ENCODE results near the gene GLCCI1.
"Not testable (repeated sequence)": the region's sequence is repeated elsewhere in the genome, so short reads cannot be mapped to it uniquely, and the experiment has no call there.

GLCCI1 gene

GRCh38 chr7:7989616-7990440, 21.2 kb downstream of the GLCCI1 start:
- DNase-seq (ENCODE audit: low spot score) = no peak

GRCh38 chr7:7990441-7990761, 21.8 kb downstream of the GLCCI1 start:
- DNase-seq (ENCODE audit: low spot score) = no peak

DNA sequence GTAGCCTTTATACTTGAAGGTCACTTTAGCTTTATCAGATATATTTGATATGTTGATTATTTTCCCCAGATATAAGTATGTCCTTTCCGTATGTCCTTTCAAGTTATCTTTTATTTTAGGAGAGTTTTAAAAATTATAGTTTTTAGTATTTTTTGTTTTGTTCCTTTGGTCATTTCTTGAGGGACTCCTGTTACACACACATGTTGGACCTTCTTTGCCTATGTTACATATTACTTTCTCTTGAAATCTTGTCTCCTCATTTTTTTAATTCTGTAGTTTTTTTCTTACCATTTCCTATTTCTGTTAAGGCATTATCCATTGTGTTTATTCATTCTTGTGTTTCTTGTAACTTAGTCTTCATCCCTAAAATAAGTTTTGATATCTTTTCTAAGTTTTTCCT, 23.9 kb downstream of the GLCCI1 start:
- DNase-seq (ENCODE audit: low spot score) = no peak

DNA sequence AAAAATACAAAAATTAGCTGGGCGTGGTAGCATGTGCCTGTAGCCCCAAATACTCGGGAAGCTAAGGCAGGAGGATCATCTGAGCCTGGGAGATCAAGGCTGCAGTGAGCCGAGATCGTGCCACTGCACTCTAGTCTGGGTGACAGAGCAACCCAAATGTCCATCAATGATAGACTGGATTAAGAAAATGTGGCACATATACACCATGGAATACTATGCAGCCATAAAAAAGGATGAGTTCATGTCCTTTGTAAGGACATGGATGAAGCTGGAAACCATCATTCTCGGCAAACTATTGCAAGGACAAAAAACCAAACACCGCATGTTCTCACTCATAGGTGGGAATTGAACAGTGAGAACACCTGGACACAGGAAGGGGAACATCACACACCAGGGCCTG, 26.8 kb downstream of the GLCCI1 start:
- not testable (repeated sequence) for DNase-seq (ENCODE audit: low spot score)

DNA sequence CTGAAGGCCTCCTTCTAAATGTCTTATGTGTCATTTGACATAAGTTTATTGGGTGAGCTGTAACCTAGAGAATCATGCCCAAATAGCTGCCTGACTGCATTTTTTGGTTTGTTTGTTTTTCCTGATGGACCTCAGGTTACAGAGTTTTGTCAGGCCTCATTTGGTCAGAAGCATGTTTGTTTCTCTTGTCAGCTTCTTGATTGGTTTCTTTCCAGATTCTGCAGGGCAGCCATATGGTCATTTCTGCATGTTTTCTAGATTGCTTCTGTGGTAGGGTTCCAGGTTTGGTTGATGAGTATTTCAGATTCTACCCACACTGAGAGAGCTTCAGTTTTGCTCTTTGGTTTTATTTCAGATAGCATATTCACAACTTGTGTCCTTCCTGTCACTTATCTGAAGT, 28.0 kb downstream of the GLCCI1 start:
- no peak for DNase-seq (ENCODE audit: low spot score)

DNA sequence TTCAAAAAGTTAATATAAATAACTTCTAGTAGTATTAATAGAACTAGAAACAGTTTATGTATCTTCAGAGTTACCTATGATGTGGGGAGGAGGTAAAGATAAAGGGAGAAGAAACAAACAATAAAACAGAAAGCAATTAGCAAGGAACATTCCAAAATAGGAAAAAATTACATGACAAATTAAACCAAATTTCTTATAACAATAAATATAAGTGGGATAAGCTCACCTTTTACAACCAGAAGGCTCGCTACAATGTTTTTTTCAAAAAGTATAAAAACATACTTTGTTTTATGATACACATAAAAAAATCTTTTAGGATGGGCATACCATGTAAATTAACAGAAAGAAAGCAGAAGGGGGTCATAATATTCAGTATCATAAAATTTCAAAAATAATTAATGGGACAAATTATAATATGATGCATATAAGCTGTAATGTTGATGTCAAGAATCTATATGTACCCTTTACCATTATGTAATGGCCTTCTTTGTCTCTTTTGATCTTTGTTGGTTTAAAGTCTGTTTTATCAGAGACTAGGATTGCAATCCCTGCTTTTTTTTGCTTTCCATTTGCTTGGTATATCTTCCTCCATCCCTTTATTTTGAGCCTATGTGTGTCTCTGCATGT, 31.8 kb downstream of the GLCCI1 start:
- no peak for DNase-seq (ENCODE audit: low spot score)

- DNase-seq (ENCODE audit: low spot score) = no peak
Observed at GRCh38 chr7:8003077-8003476, 34.5 kb downstream of the GLCCI1 start.

- DNase-seq (ENCODE audit: low spot score) = no peak
Observed at GRCh38 chr7:8005279-8005678, 36.7 kb downstream of the GLCCI1 start.

- DNase-seq (ENCODE audit: low spot score) = no peak
Observed at GRCh38 chr7:8014399-8014798, 45.8 kb downstream of the GLCCI1 start.

- no peak for DNase-seq (ENCODE audit: low spot score)
Observed at GRCh38 chr7:8015100-8015745, 46.6 kb downstream of the GLCCI1 start.

DNA sequence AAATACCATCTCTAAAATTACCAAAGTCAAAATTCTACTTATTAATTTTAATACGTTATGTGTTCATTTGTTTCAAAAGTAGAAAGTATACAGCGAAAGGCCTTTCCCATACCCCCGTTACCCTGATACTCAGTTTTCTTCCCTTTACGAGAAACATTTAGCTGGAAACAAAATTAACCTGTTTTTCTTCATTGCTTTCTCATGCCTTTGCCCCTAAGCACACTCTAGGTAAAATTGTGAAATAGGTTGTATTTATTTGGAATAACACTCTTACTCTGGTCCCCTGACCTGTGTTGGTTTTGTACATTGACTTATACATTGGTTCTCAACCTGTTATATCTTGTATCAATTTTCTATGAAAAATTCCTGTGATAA, 47.1 kb downstream of the GLCCI1 start:
- no peak for DNase-seq (ENCODE audit: low spot score)

DNA sequence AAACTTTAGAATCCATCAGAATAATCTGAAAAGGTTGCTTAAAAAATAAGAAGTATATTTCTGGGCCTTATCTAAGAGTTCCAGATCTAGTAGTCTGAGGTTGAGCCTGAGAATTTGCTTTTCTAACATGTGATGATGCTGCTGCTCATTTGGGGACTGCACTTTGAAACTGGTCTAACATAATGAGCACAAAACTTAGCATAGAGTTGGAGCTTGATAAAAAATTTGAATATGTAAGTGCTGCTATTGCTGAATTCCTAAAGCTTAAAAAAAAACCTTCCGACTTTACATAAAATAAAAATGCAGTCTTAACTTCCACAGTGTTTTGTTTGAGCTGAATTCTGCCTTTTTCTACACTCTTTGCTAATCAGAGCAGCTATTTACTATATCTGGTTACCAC, 48.8 kb downstream of the GLCCI1 start:
- no peak for DNase-seq (ENCODE audit: low spot score)

GRCh38 chr7:8018961-8019360, 50.4 kb downstream of the GLCCI1 start:
- DNase-seq (ENCODE audit: low spot score) = no peak

DNA sequence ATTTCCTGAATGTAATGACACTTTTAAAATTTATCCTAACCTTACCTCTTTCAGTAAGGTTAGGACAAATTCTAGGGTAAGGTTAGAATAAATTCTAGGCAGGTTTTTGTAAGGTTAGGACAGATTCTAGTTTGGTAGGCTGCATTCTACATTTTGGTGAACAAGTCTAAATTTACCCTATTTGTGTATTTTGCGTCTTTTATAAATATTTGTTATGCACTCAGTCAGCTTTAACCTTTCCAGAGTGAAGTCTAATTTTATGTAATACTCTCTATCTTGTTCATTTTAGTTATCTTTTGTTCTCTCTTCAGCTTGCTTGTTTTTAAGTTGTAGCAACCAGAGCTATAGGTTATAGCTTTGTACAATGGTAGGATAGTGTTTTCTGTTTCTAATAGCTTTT, 54.0 kb downstream of the GLCCI1 start:
- DNase-seq (ENCODE audit: low spot score) = no peak

DNA sequence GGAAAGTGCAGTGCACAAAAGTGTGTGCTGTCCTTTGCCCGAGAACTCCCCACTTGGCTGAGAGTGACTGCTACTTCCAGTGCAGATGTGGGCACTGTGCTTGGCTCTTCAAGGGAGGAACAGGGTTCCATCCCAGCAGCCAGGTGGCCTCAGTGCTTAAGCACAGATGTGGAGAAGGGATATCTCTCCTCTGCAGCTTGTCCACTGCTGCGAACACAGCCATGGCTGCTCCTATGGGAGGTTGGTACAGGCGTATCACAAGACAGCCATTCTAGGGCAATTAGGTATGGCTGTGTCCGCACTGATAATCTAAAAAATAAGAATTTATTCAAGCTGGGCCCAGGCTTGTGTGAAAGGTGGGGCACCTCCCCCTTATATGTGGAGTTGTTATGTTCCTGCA, 66.6 kb downstream of the GLCCI1 start:
- no peak for DNase-seq (ENCODE audit: low spot score)

DNA sequence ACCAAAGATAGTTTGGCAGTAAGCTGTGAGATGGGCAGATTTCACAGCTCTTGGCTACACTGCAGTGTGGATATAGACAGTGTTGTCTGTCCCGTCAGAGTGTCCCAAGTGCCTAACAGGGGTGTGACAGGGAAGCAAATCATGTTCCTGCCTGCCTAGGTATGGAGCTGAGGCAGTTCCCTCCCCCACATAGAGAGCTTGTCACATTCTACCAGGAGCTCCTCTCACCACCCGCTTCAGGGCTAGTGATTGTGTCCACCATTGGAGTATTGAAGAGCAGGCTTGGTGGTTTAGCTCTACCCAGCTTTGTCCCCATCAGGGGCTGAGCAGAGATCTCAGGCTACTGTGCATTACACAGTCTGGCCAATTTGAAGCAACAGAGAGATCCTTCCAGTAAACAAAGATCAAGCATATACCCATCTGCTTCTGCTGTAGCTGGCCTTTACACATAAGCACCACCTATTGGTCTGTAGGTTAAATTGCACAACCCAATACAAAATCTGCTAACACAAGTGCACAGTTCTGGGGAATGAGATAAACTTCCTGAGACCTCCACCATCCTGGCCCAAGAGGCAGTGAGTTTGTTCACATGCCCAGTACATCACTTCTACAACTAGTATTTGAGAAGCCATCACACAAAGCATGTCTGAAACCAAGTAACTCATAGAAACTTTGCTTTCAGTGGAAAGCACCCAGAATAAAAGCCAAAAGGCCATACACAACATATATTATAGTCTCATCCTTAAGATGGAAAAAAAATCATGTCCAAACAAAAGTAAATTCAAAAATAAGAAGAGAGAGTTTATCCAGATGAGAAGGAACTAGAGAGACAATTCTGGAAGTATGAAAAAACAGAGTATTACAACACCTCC, 67.3 kb downstream of the GLCCI1 start:
- no peak for DNase-seq (ENCODE audit: low spot score)

GRCh38 chr7:8037151-8037550, 68.6 kb downstream of the GLCCI1 start:
- no peak for DNase-seq (ENCODE audit: low spot score)

- DNase-seq (ENCODE audit: low spot score) = no peak
Observed at GRCh38 chr7:8040768-8041369, 72.3 kb downstream of the GLCCI1 start.

GRCh38 chr7:8042796-8043535, 74.4 kb downstream of the GLCCI1 start:
- no peak for DNase-seq (ENCODE audit: low spot score)

- DNase-seq (ENCODE audit: low spot score) = no peak
Observed at GRCh38 chr7:8044761-8045430, 76.3 kb downstream of the GLCCI1 start.

DNA sequence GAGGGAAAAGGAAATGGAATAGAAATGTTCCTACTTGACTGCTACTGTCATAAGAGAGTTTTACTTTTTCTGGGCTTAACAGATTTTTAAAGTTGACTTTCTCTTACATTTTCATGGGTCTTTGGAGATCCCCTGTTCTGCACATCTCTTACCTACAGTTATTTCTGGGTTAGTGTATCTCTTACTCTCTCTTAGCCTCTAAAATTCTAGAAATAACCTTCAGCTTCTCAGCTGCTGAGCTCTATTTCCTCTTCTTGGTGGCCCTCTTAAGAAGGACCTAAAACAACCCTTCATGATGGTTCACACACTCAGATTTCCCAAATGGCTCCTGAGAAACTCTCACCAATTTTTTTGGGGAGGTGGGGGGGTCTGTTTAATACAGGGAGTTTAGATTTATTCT, 79.5 kb downstream of the GLCCI1 start:
- DNase-seq (ENCODE audit: low spot score) = not testable (repeated sequence)

Measured in COLO829 (cell line).